Measurements from ENCODE around the gene A1CF.

The A1CF gene

GRCh38 chr10:50861370-50861769 is 24.1 kb downstream of the A1CF start:
- no peak for DNase-seq (ENCODE audit: low spot score)

- no peak for DNase-seq (ENCODE audit: low spot score)
Observed at GRCh38 chr10:50857579-50857978, 27.8 kb downstream of the A1CF start.

- DNase-seq (ENCODE audit: low spot score): no peak
Observed at GRCh38 chr10:50855461-50855860, 30.0 kb downstream of the A1CF start.

- DNase-seq (ENCODE audit: low spot score): no peak
Observed at GRCh38 chr10:50855015-50855414, 30.4 kb downstream of the A1CF start.

GRCh38 chr10:50853557-50853956 is 31.9 kb downstream of the A1CF start:
- DNase-seq (ENCODE audit: low spot score): no peak

GRCh38 chr10:50851884-50852671 is 33.3 kb downstream of the A1CF start:
- no peak for DNase-seq (ENCODE audit: low spot score)

- no peak for DNase-seq (ENCODE audit: low spot score)
Observed at GRCh38 chr10:50850578-50851230, 34.7 kb downstream of the A1CF start.

- no peak for DNase-seq (ENCODE audit: low spot score)
Observed at GRCh38 chr10:50846753-50847152, 38.7 kb downstream of the A1CF start.

GRCh38 chr10:50837095-50837494 is 48.3 kb downstream of the A1CF start:
- no peak for DNase-seq (ENCODE audit: low spot score)

GRCh38 chr10:50832171-50832751 is 53.2 kb downstream of the A1CF start:
- no peak for DNase-seq (ENCODE audit: low spot score)

GRCh38 chr10:50830066-50830465 is 55.4 kb downstream of the A1CF start:
- DNase-seq (ENCODE audit: low spot score): no peak

- DNase-seq (ENCODE audit: low spot score): no peak
Observed at GRCh38 chr10:50824782-50825181, 60.6 kb downstream of the A1CF start.

GRCh38 chr10:50823789-50824188 is 61.6 kb downstream of the A1CF start:
- DNase-seq (ENCODE audit: low spot score): no peak

GRCh38 chr10:50809596-50809995 is 75.8 kb downstream of the A1CF start:
- peak; percentile 7 for DNase-seq (ENCODE audit: low spot score)

- DNase-seq (ENCODE audit: low spot score): peak; percentile 40
Observed at GRCh38 chr10:50807851-50808776, 77.3 kb downstream of the A1CF start.

- DNase-seq (ENCODE audit: low spot score): no peak
Observed at GRCh38 chr10:50805981-50806622, 79.3 kb downstream of the A1CF start.

- DNase-seq (ENCODE audit: low spot score): no peak
Observed at GRCh38 chr10:50799595-50799994, 85.8 kb downstream of the A1CF start.

- DNase-seq (ENCODE audit: low spot score): no peak
Observed at GRCh38 chr10:50798297-50798696, 87.1 kb downstream of the A1CF start.

- no peak for DNase-seq (ENCODE audit: low spot score)
Observed at GRCh38 chr10:50796693-50797092, 88.7 kb downstream of the A1CF start.

- no peak for DNase-seq (ENCODE audit: low spot score)
Observed at GRCh38 chr10:50794490-50794889, 90.9 kb downstream of the A1CF start.
